GM15510 (cell line): ENCODE results near the gene MED26.
A peak's percentile ranks its signal among the peaks of the same experiment; 100 is the strongest.

ENCODE experiments used
- POLR2A ChIP-seq: IDR thresholded peaks from 3 replicates; pipeline ENCODE4 v1.6.1; 2011; ENCODE audit warnings: borderline replicate concordance; ENCODE audit not compliant: insufficient read length; ENCODE audit errors: extremely low read depth

MED26 gene

DNA sequence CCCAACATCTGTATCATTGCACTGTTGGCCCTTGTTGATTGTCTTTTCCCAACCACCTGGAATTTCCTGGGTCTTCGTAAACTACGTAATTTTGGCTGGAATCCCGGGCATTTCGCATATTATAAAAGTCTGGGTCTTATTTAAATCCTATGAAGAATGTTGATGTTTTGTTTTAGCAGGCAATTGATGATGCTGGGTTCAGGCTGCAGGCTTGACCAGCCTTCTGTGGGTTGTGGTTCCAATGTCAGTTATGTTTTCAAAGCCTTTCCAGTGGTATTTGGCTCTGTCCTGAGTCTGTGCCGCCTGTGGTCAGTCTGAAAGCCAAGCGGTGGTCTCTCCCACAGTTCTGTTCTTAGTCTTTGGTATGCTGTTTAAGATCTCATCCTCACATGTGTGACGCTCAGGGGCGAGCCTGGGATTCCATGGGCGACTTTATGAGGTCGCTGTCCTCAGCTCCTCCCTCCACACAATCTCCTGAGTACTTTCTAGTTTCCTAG, 68.2 kb downstream of the MED26 start:
- no peak for TF ChIP-seq POLR2A

DNA sequence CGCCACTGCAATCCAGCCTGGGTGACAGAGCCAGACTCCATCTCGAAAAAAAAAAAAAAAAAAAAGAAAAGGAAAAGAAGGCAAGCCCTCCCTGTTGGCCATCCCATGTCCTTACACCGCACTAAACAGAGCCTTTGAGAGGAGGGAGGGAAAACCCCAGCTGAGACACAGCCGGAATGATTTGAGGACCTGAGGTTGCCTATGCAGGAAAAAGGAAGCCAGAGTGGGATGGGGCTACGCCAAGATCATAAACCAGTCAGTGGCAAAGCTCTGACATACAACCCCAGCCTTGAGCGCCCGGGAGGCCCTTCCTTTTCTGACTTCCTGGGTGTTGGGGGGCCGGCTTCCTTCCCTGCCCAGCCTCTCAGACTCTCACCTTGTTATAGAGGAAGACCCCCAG, 73.2 kb downstream of the MED26 start:
- no peak for TF ChIP-seq POLR2A

DNA sequence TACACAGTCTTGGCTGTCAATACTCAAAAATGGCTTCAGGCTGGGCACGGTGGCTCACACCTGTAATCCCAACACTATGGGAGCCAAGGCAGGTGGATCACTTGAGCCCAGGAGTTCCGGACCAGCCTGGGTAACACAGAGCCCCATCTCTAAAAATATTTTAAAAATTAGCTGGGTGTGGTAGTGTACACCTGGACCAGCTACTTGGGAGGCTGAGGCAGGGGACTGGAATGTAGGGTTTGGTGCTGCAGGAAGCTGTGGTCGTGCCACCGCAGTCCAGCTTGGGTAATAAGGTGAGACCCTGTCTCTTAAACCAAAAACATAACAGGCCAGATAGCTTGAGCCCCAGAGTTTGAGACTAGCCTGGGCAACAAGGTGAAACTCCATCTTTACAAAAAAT, 79.0 kb downstream of the MED26 start:
- TF ChIP-seq POLR2A, result no peak

DNA sequence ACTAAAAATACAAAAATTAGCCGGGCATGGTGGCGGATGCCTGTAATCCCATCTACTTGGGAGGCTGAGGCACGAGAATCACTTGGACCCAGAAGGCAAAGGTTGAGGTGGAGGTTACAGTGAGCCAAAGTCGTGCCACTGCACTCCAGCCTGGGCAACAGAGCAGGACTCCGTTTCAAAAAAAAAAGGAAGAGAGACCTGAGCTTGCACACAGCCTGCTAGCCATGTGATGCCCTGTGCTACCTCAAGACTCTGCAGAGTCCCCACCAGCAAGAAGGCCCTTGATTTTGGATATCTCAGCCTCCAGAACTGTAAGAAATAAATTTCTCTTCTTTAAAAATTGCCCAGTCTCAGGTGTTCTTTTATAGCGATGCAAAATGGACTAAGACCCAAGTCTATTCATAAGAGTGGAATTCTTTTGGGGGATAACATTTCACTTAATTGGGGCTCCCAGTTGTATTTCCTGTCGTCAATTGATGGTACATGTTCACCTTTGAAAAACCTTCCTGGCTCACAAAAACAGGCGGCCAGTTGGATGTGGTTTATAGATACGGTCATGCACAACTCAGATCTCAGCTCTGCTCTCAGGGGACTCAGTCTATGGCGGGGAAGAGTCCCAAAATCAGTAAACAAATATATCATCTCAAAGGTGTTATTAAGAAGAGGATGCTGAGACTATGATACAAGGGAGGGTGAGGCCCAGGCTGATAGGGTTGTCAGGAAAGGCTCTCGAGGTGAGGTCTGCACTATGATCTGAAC, 83.4 kb downstream of the MED26 start:
- TF ChIP-seq POLR2A, result no peak

DNA sequence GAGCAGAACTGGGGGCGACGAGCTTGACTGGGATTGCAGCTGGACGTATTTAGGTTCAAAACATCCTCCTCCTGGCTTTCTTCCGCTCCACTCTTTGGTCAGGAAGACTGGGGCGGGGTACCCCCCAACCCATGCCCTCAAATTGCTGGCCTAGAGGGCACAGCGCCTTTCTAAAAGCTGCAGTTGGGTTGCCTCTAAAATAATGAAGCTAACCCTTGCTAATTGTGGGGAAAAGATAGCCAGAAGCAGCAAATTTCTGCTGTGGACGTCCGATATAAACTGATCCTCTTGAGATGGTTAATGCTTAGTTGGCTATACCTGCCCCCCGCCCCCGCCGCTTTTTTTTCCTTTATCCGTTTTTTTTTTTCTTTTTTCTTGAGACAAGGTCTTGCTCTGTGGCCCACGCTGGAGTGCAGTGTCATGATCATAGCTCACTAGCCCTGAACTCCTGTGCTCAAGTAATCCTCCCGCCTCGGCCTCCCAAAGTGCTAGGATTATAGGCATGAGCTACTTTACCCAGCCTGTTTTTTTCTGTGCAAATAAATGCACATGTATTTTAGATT, 85.0 kb downstream of the MED26 start:
- no peak for TF ChIP-seq POLR2A

DNA sequence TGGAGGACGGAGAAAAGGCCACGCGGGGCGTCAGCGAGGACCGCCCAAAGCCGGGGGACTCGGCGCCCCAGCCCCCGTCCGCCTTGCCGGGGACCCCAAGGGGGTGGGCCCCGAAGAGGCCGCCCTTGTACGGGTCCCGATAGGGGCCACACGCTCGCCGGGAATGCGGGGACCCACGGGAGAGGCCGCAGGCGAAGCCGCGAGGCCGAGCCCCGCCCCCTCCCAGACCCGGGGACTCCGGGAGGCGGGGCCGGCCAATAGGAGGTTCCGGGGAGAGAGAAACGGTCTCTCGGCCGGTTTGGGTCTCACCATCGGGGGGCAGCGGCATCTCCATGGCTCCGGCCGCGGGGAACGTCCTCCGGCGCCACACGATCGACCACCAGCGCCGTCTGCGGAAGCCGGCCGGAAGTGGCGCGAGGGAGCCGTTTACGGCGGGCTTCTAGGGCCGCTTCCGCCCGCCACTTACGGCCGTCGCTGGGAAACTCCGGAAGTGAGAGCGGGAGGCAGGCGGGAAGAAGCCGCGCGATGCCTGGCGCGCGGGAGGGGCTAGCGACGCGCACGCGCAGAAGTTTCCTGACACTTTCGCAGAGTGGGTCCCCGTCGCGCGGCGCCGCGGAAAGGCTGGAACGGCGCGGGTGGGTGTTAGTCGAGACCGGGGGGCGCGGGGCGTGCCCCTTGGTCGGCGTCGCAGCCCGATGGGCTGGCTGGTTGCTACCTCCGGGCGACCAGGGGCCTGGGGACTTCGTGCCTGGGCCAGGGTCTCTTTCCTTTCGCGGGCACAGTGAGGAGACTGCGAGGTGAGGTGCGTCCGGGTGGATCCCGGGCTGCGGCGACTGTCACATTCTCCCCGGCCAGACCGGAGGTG, 85.7 kb downstream of the MED26 start, which contains the start of gene CHERP:
Gene CHERP, minus strand, starts transcription at position 393 of the 865 bp plus-strand sequence. Its CDS starts 59 bp downstream, at position 334.
- peak; percentile 96 for TF ChIP-seq POLR2A

DNA sequence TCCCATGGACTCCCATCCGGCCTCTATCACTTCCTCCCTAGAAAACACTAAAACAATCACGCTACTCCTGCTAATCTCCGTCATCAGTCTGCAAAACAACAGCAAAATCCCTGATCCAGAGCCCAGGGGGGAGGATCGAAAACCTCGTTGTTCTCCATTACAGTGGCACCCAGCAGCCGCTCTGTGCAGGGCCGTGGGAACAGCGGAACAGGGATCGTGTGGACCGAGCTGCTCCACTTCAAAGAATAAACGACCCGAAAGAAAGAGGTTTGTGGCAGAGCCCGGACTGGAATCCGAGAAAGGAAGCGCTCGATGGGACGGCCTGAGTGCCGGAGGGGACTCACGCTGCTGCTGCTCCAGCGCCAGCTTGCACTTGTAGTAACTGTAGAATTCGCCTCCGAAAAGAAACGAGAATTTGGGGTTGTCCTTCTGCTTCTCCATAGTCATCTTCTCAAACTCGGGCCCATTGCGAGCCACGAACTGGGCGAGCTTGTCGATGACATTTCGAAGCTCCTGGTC, 86.4 kb downstream of the MED26 start:
- TF ChIP-seq POLR2A, result no peak

DNA sequence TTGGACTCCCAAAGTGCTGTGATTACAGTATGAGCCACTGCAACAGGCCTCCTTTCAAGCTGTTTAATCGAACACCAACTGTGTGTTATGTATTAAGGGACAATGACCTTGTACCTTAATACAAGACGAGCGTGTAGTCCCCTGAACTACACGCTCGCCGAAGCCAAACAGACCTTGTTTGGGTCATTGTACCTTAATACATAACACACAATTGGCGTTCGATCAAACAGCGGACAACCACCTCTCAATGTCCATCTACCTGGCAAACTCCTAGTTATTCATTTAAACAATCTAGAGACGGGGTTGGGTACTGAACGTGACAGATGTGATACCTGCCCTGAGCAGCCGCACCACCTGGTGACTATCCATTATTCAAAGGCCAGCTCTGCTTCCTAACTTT, 87.1 kb downstream of the MED26 start:
- no peak for TF ChIP-seq POLR2A

DNA sequence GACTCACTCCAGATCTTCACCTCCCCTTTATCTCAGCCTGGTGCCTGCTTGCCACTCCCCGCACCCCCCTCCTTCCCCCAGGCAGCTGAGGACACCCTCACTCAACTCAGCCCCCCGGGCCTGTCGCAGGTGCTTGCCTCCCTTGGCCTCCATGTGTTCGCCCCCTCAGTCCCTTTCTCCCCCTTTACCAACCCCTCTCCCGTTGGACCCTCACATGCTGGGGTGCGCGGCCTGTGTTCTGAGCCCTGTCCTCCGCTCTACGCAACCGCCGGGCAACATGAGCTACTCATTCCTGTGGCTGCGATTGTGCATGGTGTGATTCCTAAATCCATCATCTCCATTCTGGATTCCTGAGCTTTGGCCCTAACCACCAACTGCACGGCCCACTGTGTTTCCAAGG, 90.9 kb downstream of the MED26 start:
- no peak for TF ChIP-seq POLR2A

DNA sequence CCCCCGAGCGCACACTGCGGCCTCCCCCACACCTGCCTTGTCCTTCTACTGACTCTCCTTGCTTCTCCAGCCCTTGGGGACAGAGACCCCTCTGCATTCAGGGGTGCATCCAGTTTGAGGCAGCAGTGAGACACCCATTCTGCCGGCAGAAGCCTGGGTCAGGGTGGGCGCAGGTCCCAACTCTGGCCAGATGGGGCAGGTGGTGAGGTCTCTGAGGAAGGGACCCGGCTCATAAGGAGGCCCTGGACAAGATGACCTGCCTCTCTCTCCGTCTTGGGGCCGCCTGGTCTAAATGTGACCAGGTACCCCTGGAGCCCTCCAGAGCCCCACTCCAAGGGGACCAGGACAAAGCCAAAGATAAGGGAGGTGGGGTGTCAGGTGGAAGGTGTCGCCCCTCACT, 91.9 kb downstream of the MED26 start:
- no peak for TF ChIP-seq POLR2A

DNA sequence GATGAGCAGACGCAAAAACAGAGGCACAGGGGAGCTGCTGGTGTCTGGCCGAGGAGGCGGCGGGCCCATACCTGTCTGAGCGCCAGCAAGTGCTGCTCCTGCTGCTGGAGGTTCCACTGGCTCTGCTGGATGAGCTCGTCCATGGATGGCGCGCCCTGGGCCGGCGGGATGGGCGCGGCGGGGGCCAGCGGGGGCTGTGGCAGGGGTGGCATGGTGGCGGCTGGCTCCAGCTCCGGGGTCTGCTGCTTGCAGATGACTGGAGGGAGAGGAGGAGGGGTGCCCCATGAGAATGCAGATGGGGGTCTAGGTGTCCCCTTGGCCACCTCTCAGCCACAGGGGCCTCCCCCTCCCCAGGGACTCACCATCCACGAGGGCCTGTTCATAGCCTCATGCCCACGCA, 92.6 kb downstream of the MED26 start:
- no peak for TF ChIP-seq POLR2A

DNA sequence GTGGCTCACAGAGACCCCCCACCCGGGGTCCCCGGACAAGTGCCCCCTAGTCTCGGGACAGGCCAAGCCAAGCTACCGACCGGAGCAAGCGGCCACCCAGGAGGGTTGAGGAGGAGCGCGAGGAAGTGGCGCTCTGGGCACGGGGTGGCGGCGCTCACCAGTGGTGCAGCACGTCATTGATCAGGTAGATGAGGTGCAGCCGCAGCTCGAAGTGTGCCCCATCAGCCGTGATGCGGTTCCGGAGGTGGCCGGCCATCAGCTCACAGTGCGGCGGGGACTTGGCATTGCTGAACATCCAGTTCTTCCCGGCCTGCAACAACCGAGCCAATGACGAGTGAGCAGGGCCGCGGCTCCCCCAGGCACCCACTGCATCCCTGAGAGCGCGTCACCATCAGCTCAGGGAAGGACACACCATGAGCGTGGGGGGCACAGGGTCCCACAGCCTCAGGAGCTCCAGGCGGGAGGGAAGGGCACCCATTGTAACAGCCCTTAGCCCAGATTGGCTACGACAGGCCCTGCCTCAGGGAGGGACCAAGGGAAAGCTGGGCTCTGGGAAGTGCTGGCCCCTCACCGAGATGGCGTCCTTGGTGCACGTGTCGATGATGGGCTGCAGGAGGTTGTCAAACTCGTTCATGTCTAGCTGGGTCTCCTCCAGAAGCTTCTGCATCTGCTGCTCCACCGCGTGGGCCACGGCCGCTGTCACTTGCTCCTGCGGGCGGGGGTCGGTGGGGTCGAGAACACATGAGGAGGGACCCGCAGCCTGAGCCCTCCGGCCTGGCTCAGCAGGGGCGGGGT, 95.4 kb downstream of the MED26 start:
- no peak for TF ChIP-seq POLR2A

DNA sequence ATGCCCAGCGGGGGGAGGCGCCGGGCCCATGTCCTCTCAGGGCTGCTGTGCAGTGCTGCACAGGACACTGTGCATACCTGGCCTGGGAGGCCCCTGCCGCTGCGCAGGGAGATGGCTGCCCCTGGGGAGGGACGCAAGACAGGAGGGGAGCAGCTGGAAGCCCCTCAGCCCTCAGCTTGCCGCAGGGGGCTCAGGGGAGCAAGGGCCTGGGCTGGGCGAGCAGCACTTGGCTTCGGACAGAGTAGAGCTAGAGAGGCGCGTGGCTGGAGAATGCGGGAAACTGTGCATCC, 96.7 kb downstream of the MED26 start:
- TF ChIP-seq POLR2A, result no peak
